HG03469 (cell line): ENCODE data around the gene GLIPR1L1.

Experiments used
- ATAC-seq: cut with Tn5 transposase; IDR thresholded peaks from one replicate; pipeline ENCODE4 v1.9.1; 2021; ENCODE audit warnings: mild to moderate bottlenecking, moderate library complexity, moderate number of reproducible peaks; ENCODE audit not compliant: unreplicated experiment

GLIPR1L1 gene

GRCh38 chr12:75349946-75350345 lies 15.5 kb downstream of the GLIPR1L1 start:
- ATAC-seq = no peak

GRCh38 chr12:75350413-75350812 lies 15.9 kb downstream of the GLIPR1L1 start:
- no peak for ATAC-seq

- no peak for ATAC-seq
These were observed 19.5 kb downstream of the GLIPR1L1 start for GRCh38 chr12:75354011-75354410.

GRCh38 chr12:75360920-75361319 lies 26.4 kb downstream of the GLIPR1L1 start:
- ATAC-seq = no peak

GRCh38 chr12:75361408-75361807 lies 26.9 kb downstream of the GLIPR1L1 start:
- ATAC-seq = no peak

GRCh38 chr12:75364919-75365318 lies 30.4 kb downstream of the GLIPR1L1 start:
- no peak for ATAC-seq

GRCh38 chr12:75366629-75367028 lies 32.2 kb downstream of the GLIPR1L1 start:
- ATAC-seq = peak; percentile 44

GRCh38 chr12:75374971-75375370 lies 40.5 kb downstream of the GLIPR1L1 start:
- ATAC-seq = no peak

- ATAC-seq = no peak
These were observed 43.9 kb downstream of the GLIPR1L1 start for GRCh38 chr12:75378354-75378753.

- no peak for ATAC-seq
These were observed 54.6 kb downstream of the GLIPR1L1 start for GRCh38 chr12:75389061-75389460.

GRCh38 chr12:75389706-75390105 lies 55.2 kb downstream of the GLIPR1L1 start:
- ATAC-seq = no peak

- no peak for ATAC-seq
These were observed 55.9 kb downstream of the GLIPR1L1 start for GRCh38 chr12:75390156-75390898.

GRCh38 chr12:75390899-75391538 lies 56.5 kb downstream of the GLIPR1L1 start, which contains the start of gene GLIPR1L2:
Gene GLIPR1L2 (plus strand): TSS chr12:75391089. CDS start chr12:75391117, 28 bp downstream.
- ATAC-seq = peak; percentile 95

- no peak for ATAC-seq
These were observed 69.8 kb downstream of the GLIPR1L1 start for GRCh38 chr12:75404231-75404630.

- no peak for ATAC-seq
These were observed 73.2 kb downstream of the GLIPR1L1 start for GRCh38 chr12:75407683-75408082.

GRCh38 chr12:75409830-75410229 lies 75.4 kb downstream of the GLIPR1L1 start:
- ATAC-seq = no peak

GRCh38 chr12:75414671-75415070 lies 80.2 kb downstream of the GLIPR1L1 start:
- no peak for ATAC-seq

GRCh38 chr12:75419841-75420240 lies 85.4 kb downstream of the GLIPR1L1 start:
- ATAC-seq = no peak
